ENCODE data around the gene DCAF11. TPM values are rescaled to one million over a fixed set of nuclear protein-coding genes. Genes with fewer than 3 reads are reported as not detected.

Gene DCAF11
- polyA plus RNA-seq, 3 donors: 45.6 to 56.6 (median 48.8) TPM

DNA sequence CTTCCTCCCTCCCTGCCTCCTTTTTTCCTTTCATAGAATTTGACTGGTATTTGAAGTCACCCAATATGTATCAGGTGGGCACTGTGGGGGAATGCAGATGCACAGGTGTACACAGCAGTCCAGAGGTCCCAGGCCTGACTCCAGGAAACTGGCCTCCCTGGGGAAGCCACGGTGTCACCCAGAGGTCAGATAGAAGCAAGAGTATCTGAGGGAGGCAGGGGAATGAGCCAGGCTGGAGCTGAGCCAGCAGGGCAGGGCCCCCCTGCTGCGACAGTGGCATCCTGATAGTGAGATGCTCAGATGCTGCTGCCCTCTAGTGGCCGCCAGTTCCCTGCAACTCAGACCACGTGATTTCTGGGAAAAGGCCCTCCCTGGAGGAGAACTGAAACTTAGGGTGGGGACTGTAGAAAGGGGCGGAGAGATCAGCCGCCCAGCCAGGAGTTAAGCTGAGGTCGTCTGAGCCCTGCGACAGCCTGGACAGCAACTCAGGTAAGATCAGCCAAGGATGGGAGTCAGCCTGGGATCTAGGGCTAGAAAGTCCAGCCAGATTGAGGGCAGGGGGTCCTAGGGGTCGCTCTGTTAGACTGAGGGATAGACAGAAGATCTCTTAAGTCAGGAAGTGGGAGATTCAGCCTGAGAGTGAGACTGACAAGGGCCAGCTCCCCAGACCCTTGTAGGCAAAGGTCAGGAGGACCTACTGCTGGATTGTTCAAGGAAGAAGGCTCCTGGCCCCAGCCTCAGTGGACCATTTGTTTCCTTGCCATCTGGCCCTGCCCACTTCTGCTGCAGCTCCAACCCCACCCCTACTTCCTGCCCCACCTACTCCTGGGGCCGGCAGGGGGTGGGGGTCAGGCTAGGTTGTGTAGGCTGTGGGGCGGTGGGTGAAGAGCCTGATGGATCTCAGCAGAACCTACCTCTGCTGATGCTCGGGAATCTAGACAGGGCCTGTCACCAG, 46.5 kb downstream of the DCAF11 start, which contains the start of gene IRF9:
Gene IRF9, plus strand, starts transcription at position 416 of the 955 bp plus-strand sequence. CDS start 880 bp downstream, outside the sequence.
- Histone ChIP-seq H3K4me3 (replicated peaks in 1 of 3; ENCODE audit: low read depth in 2 of 3, low read length in 3 of 3) (peak within 1 kb of the TSS; percentile 91 to 100 (median 96)), H3K9ac (ENCODE audit: insufficient read depth, low read length, poor library complexity, severe bottlenecking) (peak within 1 kb of the TSS; percentile 94), H2AFZ (ENCODE audit: insufficient read depth, low read depth, low read length, poor library complexity, severe bottlenecking) (peak within 1 kb of the TSS; percentile 65), H3K4me2 (replicated peaks; ENCODE audit: extremely low read depth, low read length, poor library complexity, severe bottlenecking) (peak within 1 kb of the TSS; percentile 85), H3K27ac (ENCODE audit: low read depth in 1 of 2, low read length in 2 of 2) (peak within 1 kb of the TSS; percentile 76 to 100), H4K20me1 (ENCODE audit: insufficient read depth, low read length) (peaks cover 42% of the 10 kb centered on the region), H3K9me3 (replicated peaks in 1 of 2; ENCODE audit: control insufficient read depth in 1 of 2, insufficient read depth in 1 of 2, low read length in 2 of 2) (no peaks in the 10 kb centered on the region), H3K36me3 (replicated peaks in 1 of 2; ENCODE audit: control insufficient read depth in 1 of 2, insufficient read depth in 2 of 2, low read length in 2 of 2) (peaks cover 70 to 74% of the 10 kb centered on the region in 2 donors), H3K27me3 (ENCODE audit: control insufficient read depth in 2 of 2, insufficient read depth in 2 of 2, low read length in 2 of 2) (no peaks in the 10 kb centered on the region), H3K4me1 (ENCODE audit: control insufficient read depth in 1 of 2, insufficient read depth in 2 of 2, low read length in 2 of 2) (peaks cover 41 to 65% of the 10 kb centered on the region in 2 donors), H3K79me2 (ENCODE audit: insufficient read depth, low read length) (peaks cover 46% of the 10 kb centered on the region)
- peak within 1 kb of the TSS; percentile 95 to 99 for H3K4me3 Mint-ChIP-seq
- peak; percentile 95 to 96 (median 95) for DNase-seq
- H3K27me3 Mint-ChIP-seq (ENCODE audit: low read depth in 3 of 3): no peaks in the 10 kb centered on the region
- peaks cover 68 to 88% of the 10 kb centered on the region in 2 donors for H3K36me3 Mint-ChIP-seq
- 0% methylated on average over 9 of the region's 12 CpGs for WGBS (ENCODE audit: insufficient coverage)
- peak; percentile 86 for TF ChIP-seq CTCF (IDR thresholded peaks at IDR 0.05)
- peak within 1 kb of the TSS; percentile 96 to 99 (median 97) for H3K27ac Mint-ChIP-seq
- peaks cover 52% of the 10 kb centered on the region for H3K4me1 Mint-ChIP-seq
- H3K9me3 Mint-ChIP-seq: no peaks in the 10 kb centered on the region
- intact Hi-C loops (cut with micrococcal nuclease): loop anchor here in 1 of 2 donors (2.0 kb wide), 1 partner anchor 14 kb away; the partner anchor contains the start of genes PSME2 and RNF31

GRCh38 chr14:24162093-24162492, 47.5 kb downstream of the DCAF11 start:
- peaks cover 46% of the 10 kb centered on the region for H3K79me2 ChIP-seq (ENCODE audit: insufficient read depth, low read length)

More at GRCh38 chr14:24162093-24162492, 47.5 kb downstream of the DCAF11 start:
- H3K4me3 ChIP-seq (replicated peaks in 1 of 3; ENCODE audit: low read depth in 2 of 3, low read length in 3 of 3): peak overlapping the region; percentile 91 to 100 (median 96)
- H3K36me3 ChIP-seq (replicated peaks in 1 of 2; ENCODE audit: control insufficient read depth in 1 of 2, insufficient read depth in 2 of 2, low read length in 2 of 2): peaks cover 71 to 74% of the 10 kb centered on the region in 2 donors
- no peaks in the 10 kb centered on the region for H3K9me3 ChIP-seq (replicated peaks in 1 of 2; ENCODE audit: control insufficient read depth in 1 of 2, insufficient read depth in 1 of 2, low read length in 2 of 2)
- peaks cover 60% of the 10 kb centered on the region for H3K4me1 Mint-ChIP-seq
- 81% methylated on average over 5 of the region's 8 CpGs for WGBS (ENCODE audit: insufficient coverage)
- peak overlapping the region; percentile 85 for H3K4me2 ChIP-seq (replicated peaks; ENCODE audit: extremely low read depth, low read length, poor library complexity, severe bottlenecking)
- H4K20me1 ChIP-seq (ENCODE audit: insufficient read depth, low read length): peaks cover 51% of the 10 kb centered on the region
- no peaks in the 10 kb centered on the region for H3K9me3 Mint-ChIP-seq
- peaks cover 50 to 75% of the 10 kb centered on the region in 2 donors for H3K4me1 ChIP-seq (ENCODE audit: control insufficient read depth in 1 of 2, insufficient read depth in 2 of 2, low read length in 2 of 2)
- H3K27ac Mint-ChIP-seq: peak overlapping the region; percentile 96 to 99 (median 97)
- peak overlapping the region; percentile 65 for H2AFZ ChIP-seq (ENCODE audit: insufficient read depth, low read depth, low read length, poor library complexity, severe bottlenecking)
- peaks cover 72 to 89% of the 10 kb centered on the region in 2 donors for H3K36me3 Mint-ChIP-seq
- peak overlapping the region; percentile 13 to 100 for H3K27ac ChIP-seq (ENCODE audit: low read depth in 1 of 2, low read length in 2 of 2)
- no peak for TF ChIP-seq CTCF (IDR thresholded peaks at IDR 0.05)
- peak overlapping the region; percentile 94 for H3K9ac ChIP-seq (ENCODE audit: insufficient read depth, low read length, poor library complexity, severe bottlenecking)
- H3K27me3 ChIP-seq (ENCODE audit: control insufficient read depth in 2 of 2, insufficient read depth in 2 of 2, low read length in 2 of 2): no peaks in the 10 kb centered on the region
- peak overlapping the region; percentile 95 to 99 for H3K4me3 Mint-ChIP-seq
- no peak for DNase-seq
- intact Hi-C loops (cut with micrococcal nuclease): no loop called here
- H3K27me3 Mint-ChIP-seq (ENCODE audit: low read depth in 3 of 3): no peaks in the 10 kb centered on the region
